Thyroid gland (tissue), 4 donors: ENCODE data around the gene CDH22.

Experiments
- POLR2A ChIP-seq, 2 donors: fragments of 450-650 bp; IDR thresholded peaks; one replicate each; pipeline ENCODE4 v1.6.1; 2017; ENCODE audit warnings: antibody characterized with exemption in 2 of 2, mild to moderate bottlenecking in 2 of 2, moderate library complexity in 1 of 2
- TF ChIP-seq, protein P1 (sequence below), 6 experiments: fragments of 200-600 bp in 3 of 6; fragments of 450-650 bp in 3 of 6; sonication (generic) in 3 of 6; IDR thresholded peaks; one replicate each; pipeline ENCODE4 v1.5.1; 2016 to 2019; ENCODE audit warnings: antibody characterized with exemption in 6 of 6, mild to moderate bottlenecking in 2 of 6, inconsistent platforms in 1 of 6, moderate library complexity in 1 of 6

- TF ChIP-seq POLR2A (IDR thresholded peaks at IDR 0.05) = no peak
- TF ChIP-seq, protein P1, sequence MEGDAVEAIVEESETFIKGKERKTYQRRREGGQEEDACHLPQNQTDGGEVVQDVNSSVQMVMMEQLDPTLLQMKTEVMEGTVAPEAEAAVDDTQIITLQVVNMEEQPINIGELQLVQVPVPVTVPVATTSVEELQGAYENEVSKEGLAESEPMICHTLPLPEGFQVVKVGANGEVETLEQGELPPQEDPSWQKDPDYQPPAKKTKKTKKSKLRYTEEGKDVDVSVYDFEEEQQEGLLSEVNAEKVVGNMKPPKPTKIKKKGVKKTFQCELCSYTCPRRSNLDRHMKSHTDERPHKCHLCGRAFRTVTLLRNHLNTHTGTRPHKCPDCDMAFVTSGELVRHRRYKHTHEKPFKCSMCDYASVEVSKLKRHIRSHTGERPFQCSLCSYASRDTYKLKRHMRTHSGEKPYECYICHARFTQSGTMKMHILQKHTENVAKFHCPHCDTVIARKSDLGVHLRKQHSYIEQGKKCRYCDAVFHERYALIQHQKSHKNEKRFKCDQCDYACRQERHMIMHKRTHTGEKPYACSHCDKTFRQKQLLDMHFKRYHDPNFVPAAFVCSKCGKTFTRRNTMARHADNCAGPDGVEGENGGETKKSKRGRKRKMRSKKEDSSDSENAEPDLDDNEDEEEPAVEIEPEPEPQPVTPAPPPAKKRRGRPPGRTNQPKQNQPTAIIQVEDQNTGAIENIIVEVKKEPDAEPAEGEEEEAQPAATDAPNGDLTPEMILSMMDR (IDR thresholded peaks at IDR 0.05) = no peak
Observed at GRCh38 chr20:46299078-46299477, 9.2 kb downstream of the CDH22 start.
